Esophagus muscularis mucosa (tissue), 3 donors: ENCODE results near the gene RUFY1.
"Not testable (repeated sequence)": the region's sequence is repeated elsewhere in the genome, so short reads cannot be mapped to it uniquely, and the experiment has no call there.

Experiments
- CTCF ChIP-seq, 3 experiments: fragments of 200-600 bp in 2 of 3; fragments of 450-650 bp in 1 of 3; sonication (generic) in 2 of 3; IDR thresholded peaks; one replicate each; pipeline ENCODE4 v1.5.1; 2017 to 2019; ENCODE audit warnings: antibody characterized with exemption in 3 of 3, mild to moderate bottlenecking in 2 of 3, moderate library complexity in 1 of 3
- POLR2A ChIP-seq: fragments of 450-650 bp; IDR thresholded peaks from one replicate; pipeline ENCODE4 v1.6.1; 2017; ENCODE audit warnings: antibody characterized with exemption, moderate library complexity, mild to moderate bottlenecking, low read depth
- POLR2AphosphoS5 ChIP-seq, 2 donors: sonication (generic); formaldehyde crosslinking; IDR thresholded peaks; one replicate each; pipeline ENCODE4 v1.6.1; 2017; ENCODE audit warnings: antibody characterized with exemption in 2 of 2

GRCh38 chr5:179639296-179639695, 88.9 kb downstream of the RUFY1 start:
- TF ChIP-seq POLR2A; CTCF (IDR thresholded peaks at IDR 0.05); POLR2AphosphoS5 (IDR thresholded peaks at IDR 0.05): not testable (repeated sequence)
